Mammary epithelial cell (primary cell): ENCODE data around the gene ITGBL1.

Experiments
- CTCF ChIP-seq, 2 donors: IDR thresholded peaks in 1 of 2; conservative IDR thresholded peaks in 1 of 2; 2 replicates each; pipeline ENCODE4 v1.5.1; 2011 to 2012; ENCODE audit warnings: inconsistent platforms in 2 of 2, low read length in 2 of 2, mild to moderate bottlenecking in 2 of 2, control low read depth in 1 of 2, low read depth in 1 of 2; ENCODE audit not compliant: insufficient read depth in 1 of 2; ENCODE audit errors: extremely low read depth in 1 of 2
- EZH2 ChIP-seq: IDR thresholded peaks from 2 replicates; pipeline ENCODE4 v1.6.1; 2012; ENCODE audit warnings: low read length, inconsistent platforms, borderline replicate concordance

- TF ChIP-seq CTCF (conservative IDR thresholded peaks at IDR 0.05 in 1 of 2, IDR thresholded peaks at IDR 0.05 in 1 of 2; ENCODE audit: extremely low read depth in 1 of 2, insufficient read depth in 1 of 2, low read depth in 1 of 2, low read length in 2 of 2): no peak
- no peak for TF ChIP-seq EZH2
These were observed 36.3 kb downstream of the ITGBL1 start for GRCh38 chr13:101488734-101489133.
